ENCODE results near the gene NUDT22. TPM values are rescaled to one million over a fixed set of nuclear protein-coding genes. Genes with fewer than 3 reads are reported as not detected.

NUDT22 gene, protein sequence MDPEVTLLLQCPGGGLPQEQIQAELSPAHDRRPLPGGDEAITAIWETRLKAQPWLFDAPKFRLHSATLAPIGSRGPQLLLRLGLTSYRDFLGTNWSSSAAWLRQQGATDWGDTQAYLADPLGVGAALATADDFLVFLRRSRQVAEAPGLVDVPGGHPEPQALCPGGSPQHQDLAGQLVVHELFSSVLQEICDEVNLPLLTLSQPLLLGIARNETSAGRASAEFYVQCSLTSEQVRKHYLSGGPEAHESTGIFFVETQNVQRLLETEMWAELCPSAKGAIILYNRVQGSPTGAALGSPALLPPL
- polyA plus RNA-seq (2013, experiment 1 of 4): 22.5 TPM
- polyA plus RNA-seq (2013, experiment 2 of 4): 21.9 TPM
- polyA plus RNA-seq (2013, experiment 3 of 4): 20.7 TPM
- 20.3 TPM for polyA plus RNA-seq (2013, experiment 4 of 4)

DNA sequence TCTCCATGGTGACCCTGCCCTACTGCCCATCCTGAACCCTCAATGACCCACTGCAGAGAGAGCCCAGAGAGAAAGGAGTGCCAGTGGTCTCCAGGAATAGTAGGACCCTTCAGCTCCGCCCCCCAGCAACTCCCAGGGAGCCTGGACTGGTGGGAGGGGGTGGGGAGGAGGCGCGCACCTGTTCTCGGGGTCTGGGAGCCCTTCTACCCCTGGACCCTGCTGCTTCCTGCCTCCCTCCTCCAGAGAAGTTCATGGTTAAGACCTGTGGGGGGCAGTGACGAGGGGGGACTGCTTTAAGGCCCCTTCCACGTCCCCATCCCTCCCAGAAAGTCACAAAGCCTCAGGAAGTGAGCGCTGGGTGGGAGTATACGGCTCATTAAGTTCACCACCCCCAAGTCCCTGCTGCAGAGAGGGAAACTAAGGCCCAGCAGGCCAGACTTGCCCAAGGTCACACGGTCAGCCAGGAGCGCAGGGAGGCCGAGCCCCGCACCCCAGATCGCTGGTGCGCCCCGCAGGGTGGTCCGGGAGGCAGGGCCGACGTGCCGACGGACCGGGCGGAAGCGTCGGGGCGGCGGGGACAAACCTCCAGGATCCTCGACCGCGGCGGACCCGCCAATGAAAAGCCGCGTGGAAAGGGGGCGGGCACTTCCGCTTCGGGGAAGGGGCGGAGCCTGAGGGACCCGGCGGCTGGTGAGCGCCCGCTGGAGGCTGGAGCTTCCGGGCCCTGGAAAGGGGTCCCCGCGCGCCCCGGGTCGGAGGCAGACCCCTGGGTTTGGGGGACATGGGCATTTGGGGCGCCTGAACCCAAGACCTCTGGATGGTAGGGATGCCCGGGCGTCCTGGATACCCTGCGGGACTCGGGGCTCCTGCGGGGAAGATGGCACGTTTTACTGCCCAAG, at the start of gene NUDT22, which contains the start of gene TRPT1:
TSS of gene NUDT22 (plus strand) at position 667 of the 899 bp plus-strand sequence. CDS start 379 bp downstream, outside the sequence.
TSS of gene TRPT1 (minus strand) at position 579 of the 899 bp plus-strand sequence. CDS start at position 253, 326 bp downstream.
- no peaks in the 10 kb centered on the region for H3K36me3 ChIP-seq (ENCODE audit: control insufficient read depth, insufficient read depth, low read length)
- 1% methylated on average over 54 of the region's 54 CpGs for WGBS, 2 experiments

DNA sequence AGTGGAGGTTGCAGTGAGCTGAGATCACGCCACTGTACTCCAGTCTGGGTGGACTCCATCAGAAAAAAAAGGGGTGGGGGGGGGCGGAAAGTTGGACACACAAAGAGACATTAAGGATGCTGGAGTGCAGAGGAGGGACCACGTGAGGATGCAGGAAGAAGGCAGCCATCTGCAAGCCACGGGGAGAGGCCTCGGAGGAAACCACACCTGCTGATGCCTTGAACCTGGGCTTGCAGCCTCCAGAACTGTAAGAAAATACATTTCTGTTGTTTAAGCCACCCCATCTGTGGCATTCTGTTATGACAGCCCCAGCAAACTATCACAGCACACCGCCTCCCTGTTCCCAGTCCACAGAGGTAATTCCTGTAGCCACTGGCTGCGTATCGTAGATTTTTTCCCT, 49.3 kb upstream of the NUDT22 start:
- no peaks in the 10 kb centered on the region for H3K27me3 ChIP-seq (ENCODE audit: control insufficient read depth, insufficient read depth, low read length, poor library complexity, severe bottlenecking)
- no peaks in the 10 kb centered on the region for H3K36me3 ChIP-seq (ENCODE audit: control insufficient read depth, insufficient read depth, low read length)
- H3K4me3 ChIP-seq (ENCODE audit: insufficient read depth, low read depth, low read length): no peak overlapping the region
- no peaks in the 10 kb centered on the region for H3K9me3 ChIP-seq (ENCODE audit: control insufficient read depth, low read length)
- H3K27ac ChIP-seq (ENCODE audit: insufficient read depth, low read depth, low read length, poor library complexity, severe bottlenecking): no peak overlapping the region
- H3K4me1 ChIP-seq (ENCODE audit: control insufficient read depth, insufficient read depth, low read length): peaks cover under 1% of the 10 kb centered on the region
- 93 to 94% methylated on average over 7 to 8 of the region's 8 CpGs for WGBS, 2 experiments

More for the DNA sequence above, at the start of gene NUDT22, which contains the start of gene TRPT1:
- peak within 1 kb of the TSS; percentile 64 for H3K4me3 ChIP-seq (ENCODE audit: insufficient read depth, low read depth, low read length)
- peaks cover 23% of the 10 kb centered on the region for H3K4me1 ChIP-seq (ENCODE audit: control insufficient read depth, insufficient read depth, low read length)
- peaks cover 2% of the 10 kb centered on the region for H3K27me3 ChIP-seq (ENCODE audit: control insufficient read depth, insufficient read depth, low read length, poor library complexity, severe bottlenecking)
- H3K9me3 ChIP-seq (ENCODE audit: control insufficient read depth, low read length): no peaks in the 10 kb centered on the region
- no peak within 1 kb of the TSS for H3K27ac ChIP-seq (ENCODE audit: insufficient read depth, low read depth, low read length, poor library complexity, severe bottlenecking)

DNA sequence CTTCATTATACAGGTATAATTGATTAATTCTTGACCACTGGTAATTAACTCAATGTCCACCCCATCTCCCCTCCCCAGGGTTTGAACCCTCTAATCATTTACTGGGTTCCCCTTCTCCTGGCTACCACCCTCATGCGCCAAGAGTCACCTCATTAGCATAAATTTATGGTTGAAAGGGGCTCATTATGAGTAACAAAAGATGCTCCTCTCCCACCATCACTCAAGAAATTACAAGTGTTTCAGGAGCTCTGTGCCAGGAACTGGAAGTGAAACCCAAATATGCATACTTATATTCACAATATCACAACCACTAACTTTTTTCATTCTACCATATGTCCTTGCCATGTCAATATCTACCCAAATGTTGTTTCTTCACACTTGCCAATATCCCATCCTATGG, 47.9 kb upstream of the NUDT22 start:
- WGBS, 2 experiments: 100% methylated on average over 1 of the region's 1 CpG
- peaks cover 4% of the 10 kb centered on the region for H3K4me1 ChIP-seq (ENCODE audit: control insufficient read depth, insufficient read depth, low read length)
- no peak overlapping the region for H3K4me3 ChIP-seq (ENCODE audit: insufficient read depth, low read depth, low read length)
- H3K9me3 ChIP-seq (ENCODE audit: control insufficient read depth, low read length): no peaks in the 10 kb centered on the region
- no peaks in the 10 kb centered on the region for H3K27me3 ChIP-seq (ENCODE audit: control insufficient read depth, insufficient read depth, low read length, poor library complexity, severe bottlenecking)
- no peaks in the 10 kb centered on the region for H3K36me3 ChIP-seq (ENCODE audit: control insufficient read depth, insufficient read depth, low read length)
- H3K27ac ChIP-seq (ENCODE audit: insufficient read depth, low read depth, low read length, poor library complexity, severe bottlenecking): no peak overlapping the region

DNA sequence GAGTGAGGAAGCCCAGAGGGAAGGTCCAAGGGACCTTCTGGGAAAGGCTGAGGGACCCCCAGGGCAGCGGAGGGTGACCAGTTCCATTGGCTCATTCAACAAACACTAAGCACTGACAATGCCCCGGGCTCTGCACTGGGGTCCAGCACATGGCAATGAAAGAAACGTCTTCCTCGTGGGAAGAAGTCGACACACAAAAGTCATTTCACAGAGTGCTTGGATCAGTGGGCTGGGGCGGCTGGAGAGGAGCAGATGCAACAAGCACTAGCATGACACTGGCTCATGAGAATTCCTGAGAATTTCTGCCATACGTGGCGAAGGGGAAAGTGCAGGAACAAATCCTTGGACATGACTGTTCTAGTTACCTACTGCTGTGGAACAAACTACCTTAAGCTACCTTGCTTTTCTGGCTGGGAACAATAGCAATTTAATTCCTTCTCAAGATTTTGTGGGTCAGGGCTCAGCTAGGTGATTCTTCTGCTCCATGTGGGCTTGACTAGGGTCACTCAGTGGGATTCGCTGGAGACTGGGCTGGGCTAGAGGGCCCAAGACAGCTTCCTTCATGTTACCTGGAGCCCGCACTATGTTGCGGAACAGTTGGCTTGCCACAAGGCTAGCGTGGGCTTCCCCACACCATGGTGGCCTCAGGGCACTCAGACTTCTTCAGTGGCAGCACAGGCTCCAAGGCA, 47.0 kb upstream of the NUDT22 start:
- H3K9me3 ChIP-seq (ENCODE audit: control insufficient read depth, low read length): no peaks in the 10 kb centered on the region
- no peaks in the 10 kb centered on the region for H3K27me3 ChIP-seq (ENCODE audit: control insufficient read depth, insufficient read depth, low read length, poor library complexity, severe bottlenecking)
- no peak overlapping the region for H3K4me3 ChIP-seq (ENCODE audit: insufficient read depth, low read depth, low read length)
- WGBS, 2 experiments: 93 to 94% methylated on average over 12 of the region's 12 CpGs
- H3K27ac ChIP-seq (ENCODE audit: insufficient read depth, low read depth, low read length, poor library complexity, severe bottlenecking): no peak overlapping the region
- H3K4me1 ChIP-seq (ENCODE audit: control insufficient read depth, insufficient read depth, low read length): peaks cover 4% of the 10 kb centered on the region
- no peaks in the 10 kb centered on the region for H3K36me3 ChIP-seq (ENCODE audit: control insufficient read depth, insufficient read depth, low read length)

DNA sequence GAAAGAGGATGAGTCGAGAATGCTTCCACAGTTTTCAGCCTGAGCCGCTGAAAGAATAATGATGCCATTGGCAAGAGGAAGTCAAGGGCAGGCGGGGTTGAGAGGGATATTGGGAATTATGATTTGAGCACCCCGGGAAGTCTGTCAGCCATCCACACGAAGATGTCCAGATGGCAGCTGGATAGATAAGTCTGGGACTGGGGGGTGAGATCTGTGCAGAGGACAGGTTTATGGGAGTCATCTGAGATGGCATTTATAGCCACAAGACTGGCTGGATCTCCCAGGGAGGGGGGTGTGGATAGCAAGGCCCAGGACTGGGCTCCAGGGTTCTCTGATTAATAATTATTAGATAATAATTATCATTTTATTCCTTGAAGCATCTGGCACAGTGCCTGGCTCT, 45.2 kb upstream of the NUDT22 start:
- no peaks in the 10 kb centered on the region for H3K36me3 ChIP-seq (ENCODE audit: control insufficient read depth, insufficient read depth, low read length)
- H3K4me3 ChIP-seq (ENCODE audit: insufficient read depth, low read depth, low read length): no peak overlapping the region
- no peaks in the 10 kb centered on the region for H3K27me3 ChIP-seq (ENCODE audit: control insufficient read depth, insufficient read depth, low read length, poor library complexity, severe bottlenecking)
- no peak overlapping the region for H3K27ac ChIP-seq (ENCODE audit: insufficient read depth, low read depth, low read length, poor library complexity, severe bottlenecking)
- H3K4me1 ChIP-seq (ENCODE audit: control insufficient read depth, insufficient read depth, low read length): peaks cover 4% of the 10 kb centered on the region
- no peaks in the 10 kb centered on the region for H3K9me3 ChIP-seq (ENCODE audit: control insufficient read depth, low read length)
- 93% methylated on average over 5 of the region's 5 CpGs for WGBS, 2 experiments

DNA sequence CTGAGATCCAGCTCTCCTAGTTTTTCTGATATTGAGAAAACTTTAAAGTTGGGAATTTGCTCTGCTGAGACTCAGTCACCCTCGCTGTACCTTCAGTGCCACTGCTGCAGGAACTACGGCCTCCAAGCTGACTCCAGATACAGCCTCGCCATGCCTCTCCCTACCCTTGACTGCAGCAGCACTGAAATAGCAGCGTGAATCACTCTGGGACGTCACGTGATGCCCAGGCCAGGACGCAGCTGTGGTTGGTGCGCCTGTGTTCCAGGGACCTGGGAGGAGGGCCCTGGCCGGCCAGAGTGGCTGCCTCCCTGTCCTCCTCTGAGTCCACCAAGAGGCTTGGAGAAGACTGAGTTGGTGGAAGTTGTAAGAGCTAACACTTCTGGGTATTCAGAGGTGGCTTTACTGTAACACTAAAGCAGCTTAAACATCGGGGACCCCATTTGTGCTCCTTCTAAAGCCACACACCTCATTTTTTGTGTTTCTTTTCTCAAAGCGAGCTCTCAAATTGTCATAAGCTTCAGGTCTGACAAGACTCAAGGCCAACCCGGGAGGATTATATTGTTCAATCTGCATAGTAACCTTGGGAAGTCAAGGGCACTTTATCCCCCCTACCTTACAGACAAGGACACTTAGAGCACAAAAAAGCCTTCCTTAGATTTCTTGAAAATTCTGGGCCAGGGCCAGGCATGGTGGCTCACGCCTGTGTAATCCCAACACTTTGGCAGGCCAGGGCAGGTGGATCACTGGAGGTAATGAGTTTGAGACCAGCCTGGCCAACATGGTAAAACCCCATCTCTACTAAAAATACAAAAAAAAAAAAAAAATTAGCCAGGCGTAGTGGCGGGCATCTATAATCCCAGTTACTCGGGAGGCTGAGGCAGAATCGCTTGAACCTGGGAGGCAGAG, 44.3 kb upstream of the NUDT22 start:
- peaks cover 4% of the 10 kb centered on the region for H3K4me1 ChIP-seq (ENCODE audit: control insufficient read depth, insufficient read depth, low read length)
- H3K27ac ChIP-seq (ENCODE audit: insufficient read depth, low read depth, low read length, poor library complexity, severe bottlenecking): peak overlapping the region; percentile 20
- H3K27me3 ChIP-seq (ENCODE audit: control insufficient read depth, insufficient read depth, low read length, poor library complexity, severe bottlenecking): no peaks in the 10 kb centered on the region
- no peaks in the 10 kb centered on the region for H3K36me3 ChIP-seq (ENCODE audit: control insufficient read depth, insufficient read depth, low read length)
- H3K4me3 ChIP-seq (ENCODE audit: insufficient read depth, low read depth, low read length): no peak overlapping the region
- 50 to 51% methylated on average over 17 of the region's 17 CpGs for WGBS, 2 experiments
- H3K9me3 ChIP-seq (ENCODE audit: control insufficient read depth, low read length): no peaks in the 10 kb centered on the region

DNA sequence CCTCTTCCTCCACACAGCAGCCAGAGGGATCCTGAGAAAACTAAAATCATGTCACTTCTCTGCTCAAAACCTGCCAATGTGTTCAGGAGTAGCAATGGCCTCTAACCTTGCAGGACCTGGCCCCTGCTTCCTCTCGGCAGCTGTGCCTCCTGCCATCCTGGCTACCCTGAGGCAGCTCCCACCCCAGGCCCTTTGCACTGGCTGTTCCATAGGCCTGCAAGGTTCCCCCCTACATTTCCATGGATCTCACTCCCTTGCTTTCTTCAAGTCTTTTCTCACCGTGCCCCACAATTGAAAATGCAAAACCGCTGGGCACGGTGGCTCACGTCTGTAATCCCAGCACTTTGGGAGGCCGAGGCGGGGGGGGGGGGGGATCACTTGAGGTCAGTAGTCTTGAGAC, 42.2 kb upstream of the NUDT22 start:
- no peaks in the 10 kb centered on the region for H3K9me3 ChIP-seq (ENCODE audit: control insufficient read depth, low read length)
- H3K4me1 ChIP-seq (ENCODE audit: control insufficient read depth, insufficient read depth, low read length): peaks cover 4% of the 10 kb centered on the region
- H3K4me3 ChIP-seq (ENCODE audit: insufficient read depth, low read depth, low read length): no peak overlapping the region
- no peaks in the 10 kb centered on the region for H3K27me3 ChIP-seq (ENCODE audit: control insufficient read depth, insufficient read depth, low read length, poor library complexity, severe bottlenecking)
- H3K27ac ChIP-seq (ENCODE audit: insufficient read depth, low read depth, low read length, poor library complexity, severe bottlenecking): no peak overlapping the region
- no peaks in the 10 kb centered on the region for H3K36me3 ChIP-seq (ENCODE audit: control insufficient read depth, insufficient read depth, low read length)
- WGBS, 2 experiments: 90 to 91% methylated on average over 7 of the region's 7 CpGs

DNA sequence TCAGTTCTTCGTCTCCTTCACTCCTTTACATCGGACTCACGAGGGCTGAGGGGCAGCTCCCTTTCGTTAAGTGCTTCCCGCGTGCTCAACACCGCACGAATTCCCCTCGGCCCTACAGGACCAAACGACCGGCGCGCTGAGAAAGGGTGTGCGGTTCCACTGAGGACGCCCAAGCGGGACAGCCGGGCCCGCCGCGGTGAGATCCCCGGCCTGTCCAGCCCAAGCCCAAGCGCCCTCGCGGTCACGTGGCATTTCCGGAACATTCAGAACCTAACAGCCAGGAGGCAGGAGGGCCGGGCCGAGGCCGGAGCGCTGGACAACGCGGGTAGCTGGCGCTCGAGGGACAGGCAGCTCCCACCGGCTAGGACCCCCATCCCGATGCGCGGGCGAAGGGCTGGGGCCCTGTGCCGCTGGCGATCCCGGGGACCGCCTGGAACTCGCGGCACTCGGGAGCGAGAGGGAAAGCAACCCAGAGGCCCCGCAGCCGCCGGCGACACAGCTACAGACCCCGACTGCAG, 40.8 kb upstream of the NUDT22 start:
- Histone ChIP-seq H3K9me3 (ENCODE audit: control insufficient read depth, low read length) (no peaks in the 10 kb centered on the region), H3K4me3 (ENCODE audit: insufficient read depth, low read depth, low read length) (peak overlapping the region; percentile 57), H3K36me3 (ENCODE audit: control insufficient read depth, insufficient read depth, low read length) (peaks cover 5% of the 10 kb centered on the region), H3K27ac (ENCODE audit: insufficient read depth, low read depth, low read length, poor library complexity, severe bottlenecking) (peak overlapping the region; percentile 90), H3K27me3 (ENCODE audit: control insufficient read depth, insufficient read depth, low read length, poor library complexity, severe bottlenecking) (no peaks in the 10 kb centered on the region), H3K4me1 (ENCODE audit: control insufficient read depth, insufficient read depth, low read length) (peaks cover 4% of the 10 kb centered on the region)
- WGBS, 2 experiments: 1% methylated on average over 52 of the region's 52 CpGs

Data from ectodermal cell (in vitro differentiated cells).